Measurements from ENCODE around the gene OR10H5. TPM values are rescaled to one million over a fixed set of nuclear protein-coding genes. Genes with fewer than 3 reads are reported as not detected.
"Not testable (repeated sequence)": the region's sequence is repeated elsewhere in the genome, so short reads cannot be mapped to it uniquely, and the experiment has no call there.

Gene OR10H5
- total RNA-seq, 1 donor from 2014 or later = not detected

- H3K27ac Mint-ChIP-seq = no peak overlapping the region
- H3K4me1 Mint-ChIP-seq (ENCODE audit: unreplicated experiment) = no peaks in the 10 kb centered on the region
- no peak for DNase-seq (ENCODE audit: extremely low spot score, unreplicated experiment)
- no peaks in the 10 kb centered on the region for H3K27me3 Mint-ChIP-seq
- TF ChIP-seq CTCF (conservative IDR thresholded peaks at IDR 0.05) = no peak
- H3K9me3 Mint-ChIP-seq = peaks cover 11% of the 10 kb centered on the region
- H3K36me3 Mint-ChIP-seq = no peaks in the 10 kb centered on the region
- no peak overlapping the region for H3K4me3 Mint-ChIP-seq
These were observed 50.9 kb downstream of the OR10H5 start for GRCh38 chr19:15838351-15838750.

GRCh38 chr19:15839888-15840287 lies 52.4 kb downstream of the OR10H5 start:
- peaks cover 11% of the 10 kb centered on the region for H3K9me3 Mint-ChIP-seq
- H3K27ac Mint-ChIP-seq; H3K36me3 Mint-ChIP-seq; H3K4me3 Mint-ChIP-seq; DNase-seq (ENCODE audit: extremely low spot score, unreplicated experiment); H3K27me3 Mint-ChIP-seq; H3K4me1 Mint-ChIP-seq (ENCODE audit: unreplicated experiment): not testable (repeated sequence)

- Mint-ChIP-seq H3K27me3 (no peaks in the 10 kb centered on the region), H3K36me3 (no peaks in the 10 kb centered on the region), H3K27ac (no peak overlapping the region), H3K4me1 (ENCODE audit: unreplicated experiment) (no peaks in the 10 kb centered on the region), H3K4me3 (no peak overlapping the region), H3K9me3 (peaks cover 9% of the 10 kb centered on the region)
- no peak for TF ChIP-seq CTCF (conservative IDR thresholded peaks at IDR 0.05)
- no peak for DNase-seq (ENCODE audit: extremely low spot score, unreplicated experiment)
These were observed 53.4 kb downstream of the OR10H5 start for GRCh38 chr19:15840833-15841232.

- no peaks in the 10 kb centered on the region for H3K4me1 Mint-ChIP-seq (ENCODE audit: unreplicated experiment)
- H3K27me3 Mint-ChIP-seq = no peaks in the 10 kb centered on the region
- no peak overlapping the region for H3K27ac Mint-ChIP-seq
- no peak for TF ChIP-seq CTCF (conservative IDR thresholded peaks at IDR 0.05)
- no peak for DNase-seq (ENCODE audit: extremely low spot score, unreplicated experiment)
- H3K36me3 Mint-ChIP-seq = no peaks in the 10 kb centered on the region
- no peak overlapping the region for H3K4me3 Mint-ChIP-seq
- peaks cover 12% of the 10 kb centered on the region for H3K9me3 Mint-ChIP-seq
These were observed 54.6 kb downstream of the OR10H5 start for GRCh38 chr19:15841875-15842569.

GRCh38 chr19:15843203-15843893 lies 55.9 kb downstream of the OR10H5 start:
- no peaks in the 10 kb centered on the region for H3K36me3 Mint-ChIP-seq
- no peak overlapping the region for H3K27ac Mint-ChIP-seq
- no peak overlapping the region for H3K4me3 Mint-ChIP-seq
- H3K4me1 Mint-ChIP-seq (ENCODE audit: unreplicated experiment) = no peaks in the 10 kb centered on the region
- H3K27me3 Mint-ChIP-seq = no peaks in the 10 kb centered on the region
- TF ChIP-seq CTCF (conservative IDR thresholded peaks at IDR 0.05) = no peak
- DNase-seq (ENCODE audit: extremely low spot score, unreplicated experiment) = no peak
- H3K9me3 Mint-ChIP-seq = peaks cover 15% of the 10 kb centered on the region

GRCh38 chr19:15843894-15844222 lies 56.4 kb downstream of the OR10H5 start:
- not testable (repeated sequence) for H3K27ac Mint-ChIP-seq; H3K36me3 Mint-ChIP-seq; H3K27me3 Mint-ChIP-seq; H3K4me1 Mint-ChIP-seq (ENCODE audit: unreplicated experiment); H3K4me3 Mint-ChIP-seq; DNase-seq (ENCODE audit: extremely low spot score, unreplicated experiment)
- H3K9me3 Mint-ChIP-seq = peaks cover 15% of the 10 kb centered on the region

Measured in type B pancreatic cell (in vitro differentiated cells).